PFSK-1 (cell line): ENCODE measurements around the gene PLEKHG4B.

ENCODE experiments used
- FOXP2 ChIP-seq: optimal IDR thresholded peaks from 2 replicates; pipeline ENCODE3; 2011; ENCODE audit warnings: borderline replicate concordance, control low read depth, inconsistent platforms; ENCODE audit not compliant: insufficient read depth; ENCODE audit errors: extremely low read length, extremely low read depth
- POLR2AphosphoS5 ChIP-seq: IDR thresholded peaks from 2 replicates; pipeline ENCODE4 v1.6.1; 2012; ENCODE audit warnings: low read depth, mild to moderate bottlenecking, control low read depth, low read length, moderate library complexity
- SIN3A ChIP-seq: IDR thresholded peaks from 2 replicates; pipeline ENCODE4 v1.6.1; 2012; ENCODE audit warnings: mild to moderate bottlenecking, low read length, moderate library complexity, borderline replicate concordance; ENCODE audit not compliant: insufficient read depth
- TAF1 ChIP-seq: IDR thresholded peaks from 2 replicates; pipeline ENCODE4 v1.6.1; 2012; ENCODE audit warnings: low read length, control low read depth, borderline replicate concordance; ENCODE audit not compliant: insufficient read depth
- TF ChIP-seq, protein P1 (sequence below), 2 experiments: IDR thresholded peaks; 2 replicates each; pipeline versions ENCODE4 v1.6.1 to v1.8.0; 2011 to 2012; ENCODE audit warnings: low read depth in 2 of 2, low read length in 2 of 2, control low read depth in 1 of 2, inconsistent platforms in 1 of 2, mild to moderate bottlenecking in 1 of 2, moderate library complexity in 1 of 2; ENCODE audit not compliant: insufficient read depth in 1 of 2

PLEKHG4B gene

DNA sequence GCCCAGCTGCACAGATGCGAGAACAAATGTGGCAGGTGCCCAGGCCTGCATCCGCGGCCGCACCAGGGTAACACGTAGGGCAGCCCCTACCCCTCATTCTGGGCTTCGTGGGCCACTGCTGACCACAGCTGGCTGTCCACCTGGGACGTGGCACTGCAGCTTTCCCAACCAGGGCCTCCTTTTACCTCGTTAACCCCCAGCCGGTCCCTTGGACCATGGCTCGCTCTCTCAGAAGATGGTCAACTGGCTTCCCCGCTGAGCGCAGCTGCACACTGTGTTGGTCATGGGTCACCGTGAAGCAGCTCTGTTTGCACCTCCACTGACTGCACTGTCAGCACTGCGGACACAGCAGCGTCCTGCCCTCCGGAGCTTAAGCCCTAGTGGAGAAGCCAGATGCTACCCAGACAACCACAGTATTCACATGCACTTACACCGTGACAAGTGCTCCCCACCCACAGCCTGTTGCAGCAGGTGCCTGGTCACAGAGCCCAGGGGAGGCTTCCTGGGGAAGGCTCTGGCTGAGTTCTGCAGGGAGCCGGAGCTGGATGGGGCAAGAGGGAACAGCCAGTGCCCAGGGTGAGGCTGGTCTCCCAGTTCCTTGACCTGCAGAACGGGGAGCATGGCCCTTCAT, 10.5 kb upstream of the PLEKHG4B start:
- TF ChIP-seq FOXP2: no peak
- TF ChIP-seq SIN3A: no peak
- no peak for TF ChIP-seq POLR2AphosphoS5
- no peak for TF ChIP-seq TAF1
- TF ChIP-seq, protein P1, sequence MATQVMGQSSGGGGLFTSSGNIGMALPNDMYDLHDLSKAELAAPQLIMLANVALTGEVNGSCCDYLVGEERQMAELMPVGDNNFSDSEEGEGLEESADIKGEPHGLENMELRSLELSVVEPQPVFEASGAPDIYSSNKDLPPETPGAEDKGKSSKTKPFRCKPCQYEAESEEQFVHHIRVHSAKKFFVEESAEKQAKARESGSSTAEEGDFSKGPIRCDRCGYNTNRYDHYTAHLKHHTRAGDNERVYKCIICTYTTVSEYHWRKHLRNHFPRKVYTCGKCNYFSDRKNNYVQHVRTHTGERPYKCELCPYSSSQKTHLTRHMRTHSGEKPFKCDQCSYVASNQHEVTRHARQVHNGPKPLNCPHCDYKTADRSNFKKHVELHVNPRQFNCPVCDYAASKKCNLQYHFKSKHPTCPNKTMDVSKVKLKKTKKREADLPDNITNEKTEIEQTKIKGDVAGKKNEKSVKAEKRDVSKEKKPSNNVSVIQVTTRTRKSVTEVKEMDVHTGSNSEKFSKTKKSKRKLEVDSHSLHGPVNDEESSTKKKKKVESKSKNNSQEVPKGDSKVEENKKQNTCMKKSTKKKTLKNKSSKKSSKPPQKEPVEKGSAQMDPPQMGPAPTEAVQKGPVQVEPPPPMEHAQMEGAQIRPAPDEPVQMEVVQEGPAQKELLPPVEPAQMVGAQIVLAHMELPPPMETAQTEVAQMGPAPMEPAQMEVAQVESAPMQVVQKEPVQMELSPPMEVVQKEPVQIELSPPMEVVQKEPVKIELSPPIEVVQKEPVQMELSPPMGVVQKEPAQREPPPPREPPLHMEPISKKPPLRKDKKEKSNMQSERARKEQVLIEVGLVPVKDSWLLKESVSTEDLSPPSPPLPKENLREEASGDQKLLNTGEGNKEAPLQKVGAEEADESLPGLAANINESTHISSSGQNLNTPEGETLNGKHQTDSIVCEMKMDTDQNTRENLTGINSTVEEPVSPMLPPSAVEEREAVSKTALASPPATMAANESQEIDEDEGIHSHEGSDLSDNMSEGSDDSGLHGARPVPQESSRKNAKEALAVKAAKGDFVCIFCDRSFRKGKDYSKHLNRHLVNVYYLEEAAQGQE (IDR thresholded peaks at IDR 0.05; ENCODE audit: insufficient read depth in 1 of 2, low read depth in 2 of 2, low read length in 2 of 2): no peak

DNA sequence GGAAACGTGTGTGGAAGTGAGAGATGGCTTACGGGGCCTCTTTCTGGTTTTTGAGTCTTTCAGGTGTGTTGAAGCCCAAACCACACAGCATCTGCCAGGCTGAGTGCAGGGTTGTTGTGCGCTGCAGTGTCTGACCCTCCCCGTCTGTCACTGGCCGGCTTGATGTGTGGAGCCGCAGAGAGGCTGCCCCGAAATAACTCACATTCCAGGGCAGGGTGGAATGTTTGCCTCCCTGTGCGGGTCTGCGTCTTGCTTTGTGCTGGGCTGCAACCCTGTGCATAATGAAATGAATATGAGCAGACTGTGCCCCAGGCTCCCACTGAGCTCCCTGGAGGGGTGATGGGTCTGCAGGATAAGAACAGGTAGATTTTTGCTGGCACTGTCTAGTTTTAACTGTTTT, 9.9 kb upstream of the PLEKHG4B start:
- no peak for TF ChIP-seq TAF1
- no peak for TF ChIP-seq FOXP2
- no peak for TF ChIP-seq POLR2AphosphoS5
- TF ChIP-seq SIN3A: no peak
- TF ChIP-seq, protein P1 (IDR thresholded peaks at IDR 0.05; ENCODE audit: insufficient read depth in 1 of 2, low read depth in 2 of 2, low read length in 2 of 2): no peak

DNA sequence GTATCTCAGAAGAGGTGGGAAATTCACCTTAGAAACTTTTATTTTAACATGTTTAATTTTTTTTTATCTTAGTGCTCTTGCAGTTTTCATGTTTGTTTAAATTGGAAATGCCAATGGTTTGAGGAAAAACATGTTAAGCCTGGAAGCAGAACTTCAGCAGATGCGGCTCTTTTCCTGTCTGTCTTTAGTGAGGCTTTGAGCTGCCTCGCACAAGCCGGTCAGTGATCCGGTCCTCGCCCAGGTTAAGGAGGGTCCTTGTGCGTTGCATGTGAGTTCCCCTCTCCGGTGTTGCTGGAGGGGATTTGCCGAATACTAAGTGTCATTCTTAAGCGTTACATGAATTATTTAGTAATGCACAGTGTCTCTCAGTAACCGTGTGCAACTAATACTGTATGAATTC, 9.4 kb upstream of the PLEKHG4B start:
- TF ChIP-seq TAF1 (no peak), FOXP2 (no peak), POLR2AphosphoS5 (no peak), SIN3A (no peak)
- TF ChIP-seq, protein P1 (IDR thresholded peaks at IDR 0.05; ENCODE audit: insufficient read depth in 1 of 2, low read depth in 2 of 2, low read length in 2 of 2): no peak

DNA sequence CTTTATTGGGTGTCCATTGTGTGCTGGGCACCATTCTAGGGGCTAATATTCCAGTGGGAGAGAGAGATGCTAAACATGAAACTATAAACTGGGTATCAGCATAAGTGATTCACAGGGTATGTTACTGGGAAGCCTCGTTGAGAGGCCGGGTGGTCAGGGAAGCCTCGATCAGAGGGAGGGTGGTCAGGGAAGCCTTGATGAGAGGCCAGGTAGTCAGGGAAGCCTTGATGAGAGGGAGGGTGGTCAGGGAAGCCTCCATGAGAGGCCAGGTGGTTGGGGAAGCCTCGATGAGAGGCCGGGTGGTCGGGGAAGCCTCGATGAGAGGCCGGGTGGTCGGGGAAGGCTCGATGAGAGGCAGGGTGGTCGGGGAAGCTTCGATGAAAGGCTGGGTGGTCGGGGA, 8.9 kb upstream of the PLEKHG4B start:
- TF ChIP-seq TAF1: no peak

DNA sequence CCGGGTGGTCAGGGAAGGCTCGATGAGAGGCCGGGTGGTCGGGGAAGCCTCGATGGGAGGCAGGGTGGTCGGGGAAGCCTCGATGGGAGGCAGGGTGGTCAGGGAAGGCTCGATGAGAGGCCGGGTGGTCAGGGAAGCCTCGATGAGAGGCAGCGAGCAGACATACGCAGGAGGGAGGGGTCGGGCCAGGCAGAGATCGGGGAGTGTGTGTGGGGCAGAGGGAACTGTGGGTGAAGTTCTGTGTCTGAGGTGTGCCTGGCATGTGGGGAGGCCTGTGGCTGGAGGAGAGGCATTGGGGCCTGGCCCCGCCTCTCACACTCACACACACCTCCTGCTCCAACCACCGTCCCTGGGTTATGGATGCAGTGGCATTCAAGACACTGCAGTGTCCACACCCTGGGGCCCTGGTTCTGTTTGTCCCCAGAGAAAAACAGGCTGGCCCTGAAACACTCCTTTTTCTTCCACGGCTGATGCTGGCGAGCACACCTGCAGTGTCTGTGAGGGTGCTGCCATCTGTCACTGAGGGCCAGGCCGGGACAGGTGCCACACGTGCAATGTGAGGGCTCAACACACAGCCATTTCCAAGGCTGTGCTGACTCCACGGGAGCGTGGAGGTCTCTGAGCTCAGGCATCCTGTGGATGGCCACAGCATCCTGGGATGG, 6.5 kb upstream of the PLEKHG4B start:
- no peak for TF ChIP-seq TAF1
- no peak for TF ChIP-seq SIN3A
